HG03175 (cell line): Measurements from ENCODE around the gene LSMEM2.

Source experiments
- ATAC-seq: cut with Tn5 transposase; IDR thresholded peaks from one replicate; pipeline ENCODE4 v1.9.1; 2021; ENCODE audit warnings: mild to moderate bottlenecking, moderate library complexity; ENCODE audit not compliant: unreplicated experiment

The LSMEM2 gene

GRCh38 chr3:50319894-50320625 lies 41.2 kb downstream of the LSMEM2 start:
- ATAC-seq = no peak

DNA sequence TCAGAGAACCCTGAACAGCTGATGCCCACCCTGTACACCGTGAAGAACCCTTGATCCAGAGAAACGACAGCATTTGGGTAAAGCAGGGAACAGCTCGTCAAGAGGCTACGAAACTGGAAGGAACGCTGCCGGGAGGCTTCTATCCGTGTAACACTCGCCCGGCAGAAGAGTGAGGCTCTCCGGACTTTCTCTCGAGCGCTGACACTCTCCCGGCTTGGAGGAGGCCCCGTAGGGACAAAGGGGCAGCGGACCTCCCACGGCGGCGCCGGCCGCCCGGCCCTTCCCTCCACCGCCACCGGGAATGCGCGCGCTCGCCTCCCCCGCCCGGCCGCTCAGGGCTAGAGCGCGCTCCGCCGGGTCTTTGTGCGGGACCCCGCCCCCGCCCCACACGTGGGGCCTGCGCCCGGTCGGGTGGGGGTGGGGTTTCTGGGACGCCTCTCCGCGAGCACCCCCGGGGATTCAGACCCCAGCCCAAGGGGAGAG lies 42.0 kb downstream of the LSMEM2 start:
- ATAC-seq = peak; percentile 41

DNA sequence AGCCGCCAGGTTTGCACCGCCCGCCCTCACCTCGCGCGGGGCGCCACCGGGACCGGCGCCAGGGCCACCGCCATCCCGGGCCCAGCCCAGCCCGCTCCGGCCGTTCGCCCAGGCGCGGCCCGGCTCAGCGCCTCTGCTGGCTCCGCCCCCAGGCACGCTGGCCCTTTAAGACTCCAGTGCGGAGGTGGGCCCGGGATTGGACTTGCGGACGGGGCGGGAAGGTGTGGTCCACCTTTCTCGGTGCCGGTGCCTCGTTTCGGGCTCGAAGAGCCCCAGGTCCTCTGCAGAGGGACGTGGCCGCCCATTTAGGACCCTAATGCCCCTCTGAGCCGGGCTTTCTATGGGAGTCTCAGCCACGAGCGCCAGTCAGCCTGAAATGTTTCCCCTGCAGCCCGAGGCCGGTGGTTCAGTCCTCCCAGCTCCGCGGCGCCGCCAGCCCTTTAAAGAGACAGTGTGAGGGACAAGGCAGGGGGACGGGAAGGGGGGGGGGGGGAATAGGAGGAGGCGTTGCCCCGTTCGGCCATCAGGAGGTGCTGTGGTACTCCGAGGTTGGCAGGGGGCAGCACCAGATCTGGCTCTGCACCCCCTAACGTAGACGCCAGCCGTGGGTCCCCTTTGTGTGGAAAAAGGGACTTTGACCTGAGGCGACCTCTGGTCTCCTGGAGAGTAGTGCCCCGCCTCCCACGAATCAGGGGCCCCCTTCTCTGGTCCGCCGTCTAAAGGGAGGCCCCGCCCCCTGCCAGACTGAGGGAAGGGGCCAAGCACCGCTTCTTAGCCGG lies 42.6 kb downstream of the LSMEM2 start:
- ATAC-seq = peak; percentile 82

DNA sequence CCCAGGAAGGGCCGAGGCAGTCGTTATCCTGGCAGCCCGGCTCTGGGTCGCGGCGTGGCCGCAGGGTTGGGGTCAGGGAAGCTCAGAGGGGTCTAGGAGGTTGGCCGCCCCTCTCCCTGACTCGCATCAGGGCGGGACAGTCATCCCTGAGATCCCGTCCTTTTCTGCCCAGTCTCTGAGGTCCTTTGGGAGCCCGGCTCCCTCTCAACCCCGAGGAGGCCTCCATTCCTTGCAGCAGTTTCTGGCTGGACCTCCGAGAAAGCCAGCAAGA lies 43.2 kb downstream of the LSMEM2 start:
- ATAC-seq = no peak

DNA sequence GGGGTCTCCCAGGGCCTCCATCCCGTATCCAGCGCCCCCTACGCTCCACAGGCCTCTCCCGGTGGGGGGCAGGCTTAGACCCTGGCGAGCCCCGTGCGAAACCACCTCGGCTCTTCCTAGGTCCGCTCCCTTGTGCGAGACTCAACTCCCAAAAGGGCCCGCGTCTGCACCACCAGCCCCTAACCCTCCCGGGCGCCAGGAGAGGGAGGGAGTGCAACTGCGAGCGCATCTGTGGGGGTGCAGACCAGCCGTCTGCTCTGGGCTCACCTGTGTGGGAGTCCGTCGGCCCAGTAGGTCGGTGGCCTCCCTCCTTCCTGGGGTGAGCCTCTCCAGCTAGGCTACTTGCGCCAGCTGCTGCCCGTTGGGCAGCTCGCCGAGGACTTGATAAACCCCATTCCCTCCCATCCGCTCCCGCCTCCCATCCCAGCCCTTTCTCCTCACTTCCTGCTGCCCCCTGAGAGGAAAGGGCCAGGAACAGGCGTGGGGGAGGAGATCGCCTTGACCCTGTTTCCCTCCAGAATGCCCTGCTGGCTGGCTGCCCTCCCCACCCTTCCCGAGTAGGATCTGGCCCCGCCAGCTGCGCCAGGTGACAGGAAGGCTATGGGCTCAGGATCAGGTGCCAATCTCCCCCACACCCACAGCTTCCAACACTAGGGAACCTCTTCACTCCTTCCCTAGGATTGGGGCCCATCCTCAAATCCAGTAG lies 43.7 kb downstream of the LSMEM2 start, which contains the start of gene HYAL2:
Gene HYAL2 (minus strand): TSS at position 360 of the 706 bp plus-strand sequence. CDS start 2,256 bp downstream, outside the sequence.
- ATAC-seq = no peak

DNA sequence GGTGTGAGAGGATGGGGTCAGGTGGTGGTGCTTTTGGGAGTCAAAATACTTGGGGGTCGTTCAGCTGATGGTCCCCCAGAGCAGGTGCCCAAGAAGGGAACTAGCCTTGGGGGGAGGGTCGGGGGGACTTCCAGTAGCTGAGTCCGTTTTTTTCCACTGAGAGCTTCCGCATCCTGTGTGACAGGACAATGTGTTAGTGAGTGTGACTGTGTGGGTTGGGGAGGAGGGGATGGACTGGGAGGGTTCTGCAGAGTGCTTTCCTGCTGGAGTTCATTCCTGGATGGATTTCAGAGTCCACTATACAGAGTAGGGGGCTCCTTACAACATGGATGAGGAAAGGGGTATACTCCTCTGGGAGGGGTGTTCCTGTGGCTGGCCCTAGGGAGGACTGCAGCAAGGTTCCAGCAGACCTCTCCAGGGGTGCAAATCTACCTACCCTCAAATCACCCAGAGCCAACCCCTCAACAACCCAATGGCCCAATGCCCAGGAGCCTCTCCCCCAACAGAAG lies 44.3 kb downstream of the LSMEM2 start:
- ATAC-seq = no peak

DNA sequence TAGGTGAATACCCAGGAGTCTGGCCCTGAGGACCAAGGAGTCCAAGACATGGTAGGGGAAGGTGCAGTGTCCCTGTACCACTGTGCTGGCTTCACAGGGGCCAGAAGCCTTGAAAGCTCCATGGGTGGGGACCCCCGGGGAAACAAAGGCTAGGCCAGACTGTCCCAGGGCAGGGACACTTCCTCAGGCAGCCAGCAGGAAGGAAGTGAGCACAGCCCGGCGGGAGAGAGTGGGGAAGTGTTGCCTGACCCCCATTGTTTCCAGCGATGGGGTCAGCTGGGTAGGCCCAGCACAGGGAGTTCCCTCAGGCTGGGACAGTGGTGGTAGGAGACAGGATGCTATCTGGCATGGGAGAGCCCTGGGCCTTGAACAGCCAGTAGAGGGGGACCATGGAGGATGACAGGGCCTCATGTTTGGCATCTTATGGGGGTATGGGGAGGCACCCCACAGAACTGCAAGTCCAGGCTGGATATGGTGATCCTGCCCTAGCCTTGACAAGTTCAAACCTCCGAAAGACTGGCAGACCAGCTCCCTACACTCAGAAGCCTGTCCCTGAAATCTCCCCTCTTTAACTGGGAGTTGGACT lies 44.8 kb downstream of the LSMEM2 start:
- no peak for ATAC-seq

- no peak for ATAC-seq
Measured at GRCh38 chr3:50324351-50325112, 45.6 kb downstream of the LSMEM2 start.

DNA sequence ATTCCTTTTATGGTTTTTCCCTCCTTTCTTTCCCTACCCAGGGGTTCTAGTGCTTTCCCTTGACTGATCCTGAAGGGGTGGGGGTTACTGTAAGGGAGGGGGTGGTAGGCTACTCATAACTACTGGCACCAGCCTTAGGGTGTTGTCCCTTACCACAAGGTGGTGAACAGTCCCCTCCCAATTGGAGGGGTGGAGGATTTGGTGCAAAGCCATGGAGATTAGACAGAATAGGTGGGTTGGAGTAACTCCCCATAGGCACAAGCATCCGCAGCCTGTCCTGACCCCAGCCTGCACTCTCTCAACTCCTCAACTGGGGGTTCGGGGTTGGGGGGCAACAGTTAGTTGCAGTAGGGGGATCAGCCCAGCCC lies 46.2 kb downstream of the LSMEM2 start:
- ATAC-seq = no peak

DNA sequence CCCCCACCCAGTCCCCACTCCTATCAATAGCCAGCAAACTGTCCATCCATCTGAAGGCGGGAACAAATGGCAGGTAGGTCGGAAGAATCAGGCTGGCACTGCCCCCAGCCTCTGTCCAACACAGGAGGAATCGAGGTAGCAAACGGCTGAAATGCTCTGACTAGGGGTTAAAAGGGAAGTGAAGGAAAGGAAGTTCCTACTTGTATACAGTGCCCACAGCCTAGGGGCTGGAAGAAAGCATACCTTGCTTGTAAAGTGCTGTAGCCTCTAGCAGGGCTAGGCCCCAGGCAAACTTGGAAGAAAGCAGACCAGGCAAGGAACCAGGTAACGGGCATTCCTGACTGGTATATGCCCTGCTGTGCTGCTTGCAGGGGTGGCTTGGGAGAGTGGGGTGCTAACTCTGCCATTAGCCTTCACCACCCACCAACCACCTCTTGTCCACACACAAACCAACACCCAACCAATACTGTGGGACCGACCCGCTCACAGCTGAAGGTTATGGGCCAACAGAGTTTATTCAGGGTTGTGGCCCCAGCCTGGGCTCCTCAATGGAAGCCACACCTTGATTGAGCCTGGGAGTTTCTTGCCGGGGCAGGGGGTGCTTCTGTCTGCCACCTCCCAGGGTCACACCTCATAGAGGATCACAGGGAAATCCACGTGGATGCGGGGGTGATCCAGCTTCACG lies 46.8 kb downstream of the LSMEM2 start:
- ATAC-seq = no peak

- ATAC-seq = no peak
Measured at GRCh38 chr3:50326182-50326541, 47.3 kb downstream of the LSMEM2 start.

DNA sequence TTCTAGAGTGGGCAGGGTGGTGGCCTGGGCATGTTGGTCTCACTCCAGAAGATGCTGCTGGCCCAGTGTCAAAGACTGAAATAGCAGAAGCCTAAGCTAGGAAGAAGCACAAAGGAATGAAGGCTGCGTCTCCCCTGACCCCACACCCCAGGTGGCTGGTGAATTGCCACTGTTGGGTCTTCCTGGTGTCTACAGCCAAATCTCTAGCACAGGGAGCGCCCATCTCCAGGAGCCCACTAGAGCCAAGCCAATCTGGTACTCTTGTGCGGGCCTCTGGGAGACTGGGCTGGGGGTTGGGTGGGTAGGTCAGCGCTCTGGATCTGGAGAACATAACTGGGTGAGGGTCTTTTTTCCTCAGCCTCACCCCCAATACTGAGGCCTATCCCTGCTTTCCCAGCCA lies 48.2 kb downstream of the LSMEM2 start:
- ATAC-seq = no peak

GRCh38 chr3:50327943-50328691 lies 49.2 kb downstream of the LSMEM2 start, which contains the start of gene TUSC2:
Gene TUSC2 (minus strand): TSS chr3:50328223. CDS start chr3:50328099, 124 bp downstream.
- peak; percentile 90 for ATAC-seq

GRCh38 chr3:50330330-50330729 lies 51.4 kb downstream of the LSMEM2 start:
- no peak for ATAC-seq

DNA sequence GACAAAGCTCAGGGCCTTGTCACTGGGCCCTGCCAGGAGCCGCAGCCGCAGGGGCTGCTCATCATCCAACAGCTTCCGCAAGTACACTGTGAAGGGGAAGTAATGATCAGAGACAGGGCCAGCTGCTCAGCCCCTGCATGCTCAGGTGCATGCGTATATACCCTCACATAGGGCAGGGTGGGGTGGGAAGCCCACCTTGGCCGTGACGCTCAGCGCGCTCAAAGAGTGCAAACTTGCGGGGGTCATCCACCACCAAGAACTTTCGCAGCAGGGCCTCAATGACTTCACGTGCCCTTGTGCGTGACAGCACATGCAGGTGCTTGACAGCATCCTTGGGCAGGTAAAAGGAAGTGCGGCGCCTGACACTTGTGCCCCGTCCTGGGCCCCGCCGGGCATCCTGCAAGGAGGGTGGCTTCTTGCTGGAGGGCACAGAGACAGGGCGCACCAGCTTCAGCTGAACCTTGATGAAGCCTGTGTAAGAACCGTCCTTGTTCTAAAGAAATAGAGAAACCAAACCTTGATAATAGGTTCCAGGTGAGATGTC lies 52.5 kb downstream of the LSMEM2 start:
- no peak for ATAC-seq

DNA sequence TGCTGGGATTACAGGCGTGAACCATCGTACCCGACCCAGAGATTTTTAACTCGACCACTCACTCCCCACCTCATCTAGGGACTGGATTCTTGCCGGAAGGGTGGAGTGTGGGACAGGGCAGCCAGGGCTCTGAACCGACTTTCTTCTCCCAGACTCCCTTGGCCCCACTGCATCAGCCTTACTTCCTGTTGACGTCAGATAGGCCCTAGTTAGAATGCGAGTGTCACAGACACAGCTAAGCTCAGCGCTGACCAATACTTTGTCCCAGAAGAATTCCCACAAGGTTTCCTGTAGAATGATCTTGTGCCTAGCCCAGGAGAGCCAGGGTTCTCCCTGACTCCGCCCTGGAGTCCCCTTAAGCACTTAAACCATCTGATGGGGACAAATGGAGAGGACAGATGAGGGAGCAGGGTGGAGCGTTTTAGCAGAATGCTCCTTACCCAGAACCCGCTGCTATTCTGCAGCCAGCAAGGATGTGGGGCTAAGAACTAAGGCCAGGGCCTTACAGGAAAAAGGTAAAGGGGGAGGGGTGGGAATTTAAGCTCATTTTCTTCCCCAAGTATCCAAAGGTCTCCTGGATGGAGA lies 54.9 kb downstream of the LSMEM2 start:
- no peak for ATAC-seq

DNA sequence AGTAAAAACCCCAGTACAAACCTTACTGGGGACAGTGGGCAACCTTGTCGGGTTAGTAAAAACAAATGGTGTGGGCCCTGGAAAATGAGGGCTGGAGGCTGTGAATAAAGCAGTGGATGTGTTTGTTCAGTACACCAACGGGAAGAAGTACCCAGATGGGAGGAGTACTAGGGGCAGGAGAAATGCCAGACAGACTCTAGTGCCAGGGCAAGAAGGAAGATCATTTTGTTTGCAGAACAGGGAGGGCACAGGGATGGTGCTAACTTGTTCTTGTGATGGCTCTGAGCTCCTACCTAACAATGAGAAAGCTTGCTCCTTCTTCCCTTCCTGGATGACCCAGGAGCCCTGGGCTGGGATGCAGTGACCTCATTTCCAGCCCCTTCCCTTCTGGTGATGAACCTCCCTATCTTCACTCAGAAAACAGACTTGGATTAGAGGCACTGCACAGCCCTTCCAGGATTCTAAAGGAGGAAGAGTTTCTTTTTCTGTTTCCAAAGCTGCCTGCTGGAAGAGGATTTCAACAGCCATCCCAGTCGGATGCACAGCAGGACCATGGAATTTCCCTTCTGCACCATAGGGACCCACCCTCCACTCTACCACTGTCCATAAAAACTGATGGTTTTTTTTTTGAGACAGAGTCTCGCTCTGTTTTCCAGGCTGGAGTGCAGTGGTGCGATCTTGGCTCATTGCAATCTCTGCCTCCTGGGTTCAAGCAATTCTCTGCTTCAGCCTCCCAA lies 55.6 kb downstream of the LSMEM2 start:
- ATAC-seq = no peak
